ENCODE results near the gene MFNG.

- no peak for TF ChIP-seq CTCF (IDR thresholded peaks at IDR 0.05; ENCODE audit: low read depth, low read length, poor library complexity, severe bottlenecking)
- TF ChIP-seq EZH2phosphoT487 (IDR thresholded peaks at IDR 0.05; ENCODE audit: borderline replicate concordance, low read length) = no peak
These were observed 23.9 kb upstream of the MFNG start for GRCh38 chr22:37510091-37510490.

Data from DOHH2 (cell line).